ENCODE data around the gene SWSAP1. TPM values are rescaled to one million over a fixed set of nuclear protein-coding genes. Genes with fewer than 3 reads are reported as not detected.
A peak's percentile ranks its signal among the peaks of the same experiment; 100 is the strongest.

SWSAP1 gene, protein sequence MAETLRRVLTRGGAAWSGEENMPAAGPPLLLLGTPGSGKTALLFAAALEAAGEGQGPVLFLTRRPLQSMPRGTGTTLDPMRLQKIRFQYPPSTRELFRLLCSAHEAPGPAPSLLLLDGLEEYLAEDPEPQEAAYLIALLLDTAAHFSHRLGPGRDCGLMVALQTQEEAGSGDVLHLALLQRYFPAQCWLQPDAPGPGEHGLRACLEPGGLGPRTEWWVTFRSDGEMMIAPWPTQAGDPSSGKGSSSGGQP
- total RNA-seq (ENCODE audit: low replicate concordance): 1.0 and 1.5 TPM in 2 replicates

GRCh38 chr19:11374433-11375142, at the start of gene SWSAP1:
Gene SWSAP1, plus strand, starts transcription at chr19:11374666. Its CDS starts 15 bp downstream, at chr19:11374681.
- Histone ChIP-seq H3F3A (ENCODE audit: low read depth) (peaks cover 21% of the 10 kb centered on the region), H3K27ac (peak within 1 kb of the TSS; percentile 5), H3K4me2 (peak within 1 kb of the TSS; percentile 70), H3K9ac (peak within 1 kb of the TSS; percentile 44), H3K9me3 (ENCODE audit: low read depth) (no peaks in the 10 kb centered on the region), H4K20me1 (ENCODE audit: low read depth) (peaks cover 18% of the 10 kb centered on the region), H3K27me3 (no peaks in the 10 kb centered on the region), H3K79me2 (ENCODE audit: low read depth) (no peaks in the 10 kb centered on the region), H3K36me3 (no peaks in the 10 kb centered on the region), H3K4me1 (peaks cover 6% of the 10 kb centered on the region), H3K4me3 (peak within 1 kb of the TSS; percentile 70), H2AFZ (replicated peaks) (peak within 1 kb of the TSS; percentile 89)
- Mint-ChIP-seq H3K27ac (peak within 1 kb of the TSS; percentile 58), H3K36me3 (peaks cover 5% of the 10 kb centered on the region), H3K4me3 (no peak within 1 kb of the TSS), H3K9me3 (no peaks in the 10 kb centered on the region), H3K27me3 (ENCODE audit: insufficient read depth, low read depth) (peaks cover 3% of the 10 kb centered on the region), H3K4me1 (peaks cover 19% of the 10 kb centered on the region)
- peak; percentile 99 for DNase-seq (ENCODE audit: low spot score)
- TF ChIP-seq CTCF (IDR thresholded peaks at IDR 0.05): no peak
- TF ChIP-seq EZH2phosphoT487 (IDR thresholded peaks at IDR 0.05): no peak
- TF ChIP-seq EZH2 (IDR thresholded peaks at IDR 0.05): no peak

GRCh38 chr19:11324748-11325389, 49.6 kb upstream of the SWSAP1 start:
- H3K4me1 Mint-ChIP-seq: peaks cover 31% of the 10 kb centered on the region
- Histone ChIP-seq H3K4me2 (no peak overlapping the region), H3K4me1 (no peaks in the 10 kb centered on the region), H3K79me2 (ENCODE audit: low read depth) (no peaks in the 10 kb centered on the region), H3F3A (ENCODE audit: low read depth) (no peaks in the 10 kb centered on the region), H2AFZ (replicated peaks) (no peak overlapping the region), H3K27ac (no peak overlapping the region), H3K9me3 (ENCODE audit: low read depth) (no peaks in the 10 kb centered on the region), H3K27me3 (no peaks in the 10 kb centered on the region), H3K9ac (no peak overlapping the region), H3K4me3 (no peak overlapping the region), H4K20me1 (ENCODE audit: low read depth) (no peaks in the 10 kb centered on the region), H3K36me3 (no peaks in the 10 kb centered on the region)
- TF ChIP-seq EZH2 (IDR thresholded peaks at IDR 0.05) (no peak), CTCF (IDR thresholded peaks at IDR 0.05) (no peak), EZH2phosphoT487 (IDR thresholded peaks at IDR 0.05) (no peak)
- no peaks in the 10 kb centered on the region for H3K9me3 Mint-ChIP-seq
- DNase-seq (ENCODE audit: low spot score): no peak
- peaks cover 14% of the 10 kb centered on the region for H3K27me3 Mint-ChIP-seq (ENCODE audit: insufficient read depth, low read depth)
- peak overlapping the region; percentile 13 for H3K4me3 Mint-ChIP-seq
- H3K27ac Mint-ChIP-seq: no peak overlapping the region
- H3K36me3 Mint-ChIP-seq: peaks cover 5% of the 10 kb centered on the region

- no peaks in the 10 kb centered on the region for H3K9me3 ChIP-seq (ENCODE audit: low read depth)
- H3K36me3 ChIP-seq: no peaks in the 10 kb centered on the region
- TF ChIP-seq EZH2 (IDR thresholded peaks at IDR 0.05): no peak
- TF ChIP-seq EZH2phosphoT487 (IDR thresholded peaks at IDR 0.05): no peak
- no peak for TF ChIP-seq CTCF (IDR thresholded peaks at IDR 0.05)
- H3K4me1 Mint-ChIP-seq: peaks cover 36% of the 10 kb centered on the region
- H3K4me2 ChIP-seq: no peak overlapping the region
- no peaks in the 10 kb centered on the region for H3K9me3 Mint-ChIP-seq
- H3K27ac Mint-ChIP-seq: no peak overlapping the region
- no peaks in the 10 kb centered on the region for H4K20me1 ChIP-seq (ENCODE audit: low read depth)
- H3F3A ChIP-seq (ENCODE audit: low read depth): no peaks in the 10 kb centered on the region
- peaks cover 7% of the 10 kb centered on the region for H3K36me3 Mint-ChIP-seq
- no peak overlapping the region for H3K4me3 ChIP-seq
- no peaks in the 10 kb centered on the region for H3K79me2 ChIP-seq (ENCODE audit: low read depth)
- no peaks in the 10 kb centered on the region for H3K4me1 ChIP-seq
- H3K4me3 Mint-ChIP-seq: no peak overlapping the region
- H3K27ac ChIP-seq: no peak overlapping the region
- no peak overlapping the region for H2AFZ ChIP-seq (replicated peaks)
- no peaks in the 10 kb centered on the region for H3K27me3 ChIP-seq
- no peak overlapping the region for H3K9ac ChIP-seq
- DNase-seq (ENCODE audit: low spot score): no peak
- H3K27me3 Mint-ChIP-seq (ENCODE audit: insufficient read depth, low read depth): peaks cover 13% of the 10 kb centered on the region
These were observed 48.9 kb upstream of the SWSAP1 start for GRCh38 chr19:11325544-11325943.
